WI38 (cell line): ENCODE results near the gene NTHL1.

Experiments used
- H3K4me3 ChIP-seq: 2 replicates; pipeline ENCODE4 v1.5.1; 2011; ENCODE audit warnings: low read depth, mild to moderate bottlenecking, control low read depth, low read length
- CTCF ChIP-seq: IDR thresholded peaks from 2 replicates; pipeline ENCODE4 v1.5.1; 2012; ENCODE audit warnings: low read depth, mild to moderate bottlenecking, control low read depth, low read length

The NTHL1 gene

DNA sequence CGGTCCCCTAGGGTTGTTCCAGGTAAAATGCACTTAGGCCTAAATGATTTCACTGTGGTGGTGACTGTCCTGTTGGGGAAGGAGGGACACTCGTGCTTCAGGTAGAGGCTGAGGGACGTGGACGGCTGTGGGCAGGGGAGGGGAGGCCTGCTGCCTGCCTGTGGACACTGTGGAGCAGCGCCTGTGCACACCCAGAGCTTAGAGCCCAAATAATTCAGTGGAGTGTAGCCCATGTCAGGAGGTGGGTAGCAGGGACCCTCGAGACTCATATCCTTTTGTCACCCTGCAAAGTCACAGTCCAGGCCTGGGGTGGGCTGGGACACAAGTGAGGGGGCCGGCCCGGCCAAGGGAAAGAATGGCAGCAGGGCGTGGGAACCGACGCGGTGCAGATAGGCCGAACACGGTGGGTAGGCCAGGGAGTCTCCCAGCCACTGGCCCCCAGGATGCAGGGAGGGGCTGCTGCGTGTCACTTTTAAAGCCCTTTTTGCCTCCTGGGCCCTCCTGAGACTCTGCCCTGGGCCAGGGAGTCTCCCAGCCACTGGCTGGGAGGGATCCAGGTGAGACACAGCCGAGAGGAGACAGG, 21.7 kb downstream of the NTHL1 start:
- no peak for TF ChIP-seq CTCF
- peak overlapping the region; percentile 51 for H3K4me3 ChIP-seq

- TF ChIP-seq CTCF: no peak
- no peak overlapping the region for H3K4me3 ChIP-seq
Measured at GRCh38 chr16:2025251-2025650, 22.4 kb downstream of the NTHL1 start.

- no peak overlapping the region for H3K4me3 ChIP-seq
Measured at GRCh38 chr16:2024032-2024420, 23.6 kb downstream of the NTHL1 start.

DNA sequence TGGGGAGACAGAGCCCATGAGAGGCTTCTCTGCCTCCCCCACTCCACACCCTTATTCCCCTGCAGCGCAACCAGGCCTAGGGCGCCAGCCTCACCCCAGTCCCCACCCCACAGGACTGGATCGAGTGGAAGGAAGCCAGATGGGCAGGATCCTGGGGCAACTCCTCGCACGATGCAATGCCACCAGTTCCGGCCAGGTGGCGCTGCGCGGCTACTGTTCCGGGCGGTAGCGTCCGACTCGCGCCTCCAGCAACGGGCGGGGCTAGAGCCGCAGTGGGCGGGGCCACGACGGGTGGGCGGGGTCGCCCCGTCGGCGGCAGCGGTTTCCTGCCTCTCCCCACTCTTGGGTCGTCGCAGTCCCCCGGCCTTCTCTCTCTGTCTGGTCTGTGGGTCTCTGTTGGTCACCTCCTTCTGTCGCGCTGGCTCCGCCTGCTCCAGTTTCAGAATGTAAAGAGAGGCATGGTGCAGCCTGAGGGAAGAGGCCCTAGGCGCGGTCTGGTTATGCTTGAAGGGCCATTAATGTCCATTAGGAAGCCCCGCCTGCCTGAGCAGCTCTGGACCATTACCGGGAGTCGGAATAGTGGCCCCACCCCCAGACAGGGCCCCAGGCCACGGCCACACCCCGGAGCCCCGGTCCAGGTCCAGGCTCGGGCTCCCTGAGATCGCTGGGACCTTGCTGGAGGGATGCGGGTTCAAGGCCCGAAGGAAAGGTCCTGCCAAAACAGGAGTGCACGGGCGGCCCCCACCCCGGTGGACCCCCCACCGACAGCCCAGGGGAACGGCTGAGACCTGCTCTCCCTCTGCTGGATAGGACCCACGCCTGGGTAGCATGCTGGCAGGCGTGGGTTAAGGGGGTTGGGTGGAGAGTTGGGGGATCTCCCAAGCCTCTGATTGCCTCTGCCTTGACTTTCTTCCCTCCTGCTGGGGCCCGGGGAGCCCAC, 24.3 kb downstream of the NTHL1 start:
- H3K4me3 ChIP-seq: peak overlapping the region; percentile 42
- TF ChIP-seq CTCF: peak; percentile 64

More at GRCh38 chr16:2024032-2024420, 23.6 kb downstream of the NTHL1 start:
- no peak for TF ChIP-seq CTCF

GRCh38 chr16:2022723-2023091, 24.9 kb downstream of the NTHL1 start:
- peak overlapping the region; percentile 42 for H3K4me3 ChIP-seq
- TF ChIP-seq CTCF: no peak

DNA sequence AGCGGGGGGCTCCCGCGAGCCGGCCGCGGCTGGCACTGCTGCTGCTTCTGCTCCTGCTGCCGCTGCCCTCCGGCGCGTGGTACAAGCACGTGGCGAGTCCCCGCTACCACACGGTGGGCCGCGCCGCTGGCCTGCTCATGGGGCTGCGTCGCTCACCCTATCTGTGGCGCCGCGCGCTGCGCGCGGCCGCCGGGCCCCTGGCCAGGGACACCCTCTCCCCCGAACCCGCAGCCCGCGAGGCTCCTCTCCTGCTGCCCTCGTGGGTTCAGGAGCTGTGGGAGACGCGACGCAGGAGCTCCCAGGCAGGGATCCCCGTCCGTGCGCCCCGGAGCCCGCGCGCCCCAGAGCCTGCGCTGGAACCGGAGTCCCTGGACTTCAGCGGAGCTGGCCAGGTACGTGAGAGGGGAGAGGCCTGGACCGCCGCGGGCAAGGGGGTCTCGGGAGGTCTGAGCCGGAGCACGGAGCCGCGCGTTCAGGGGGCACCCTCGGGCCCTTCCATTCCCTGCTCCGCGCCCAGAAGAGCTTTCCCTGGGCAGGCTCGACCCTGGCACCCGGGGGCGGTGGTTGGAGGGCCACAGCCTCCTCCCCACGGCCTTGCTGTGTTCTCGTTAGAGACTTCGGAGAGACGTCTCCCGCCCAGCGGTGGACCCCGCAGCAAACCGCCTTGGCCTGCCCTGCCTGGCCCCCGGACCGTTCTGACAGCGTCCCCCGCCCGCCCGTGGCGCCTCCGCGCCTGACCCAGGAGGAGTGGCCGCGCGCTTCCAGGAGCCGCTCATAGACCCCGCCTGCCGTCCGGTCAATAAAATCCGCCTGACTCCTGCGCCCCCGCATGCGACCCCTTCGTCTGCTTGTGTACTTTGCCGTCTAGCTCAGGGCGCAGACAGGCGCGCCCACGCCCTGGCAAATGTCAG, 27.5 kb downstream of the NTHL1 start:
- TF ChIP-seq CTCF: no peak
- H3K4me3 ChIP-seq: no peak overlapping the region

DNA sequence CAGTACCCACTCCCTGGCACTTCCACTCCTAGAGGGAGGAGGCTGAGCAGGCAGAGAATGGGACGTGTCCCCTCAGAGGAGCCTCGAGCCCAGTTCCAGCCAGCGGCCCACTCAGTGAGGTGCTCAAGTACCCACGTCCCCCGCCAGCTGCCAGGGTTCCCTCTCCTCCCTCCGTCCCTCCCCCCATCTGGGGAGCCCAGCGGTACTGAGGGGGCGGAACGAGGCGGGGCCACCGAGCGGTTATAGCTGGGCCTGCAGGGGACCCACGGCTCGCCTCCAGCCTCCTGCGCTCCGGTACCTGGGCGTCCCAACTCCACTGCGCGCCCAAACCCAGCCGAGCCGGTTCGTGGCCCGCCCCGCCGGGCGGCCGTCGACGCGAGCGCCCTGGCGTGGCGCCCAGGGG, 28.1 kb downstream of the NTHL1 start, which contains the start of gene NPW:
TSS of gene NPW (plus strand) at position 268 of the 403 bp plus-strand sequence.
- no peak within 1 kb of the TSS for H3K4me3 ChIP-seq
- TF ChIP-seq CTCF: no peak
